Measurements from ENCODE around the gene ARAP3.

ARAP3 gene

GRCh38 chr5:141672841-141673813, 8.9 kb downstream of the ARAP3 start:
- peak; percentile 44 for DNase-seq (ENCODE audit: low spot score)

DNA sequence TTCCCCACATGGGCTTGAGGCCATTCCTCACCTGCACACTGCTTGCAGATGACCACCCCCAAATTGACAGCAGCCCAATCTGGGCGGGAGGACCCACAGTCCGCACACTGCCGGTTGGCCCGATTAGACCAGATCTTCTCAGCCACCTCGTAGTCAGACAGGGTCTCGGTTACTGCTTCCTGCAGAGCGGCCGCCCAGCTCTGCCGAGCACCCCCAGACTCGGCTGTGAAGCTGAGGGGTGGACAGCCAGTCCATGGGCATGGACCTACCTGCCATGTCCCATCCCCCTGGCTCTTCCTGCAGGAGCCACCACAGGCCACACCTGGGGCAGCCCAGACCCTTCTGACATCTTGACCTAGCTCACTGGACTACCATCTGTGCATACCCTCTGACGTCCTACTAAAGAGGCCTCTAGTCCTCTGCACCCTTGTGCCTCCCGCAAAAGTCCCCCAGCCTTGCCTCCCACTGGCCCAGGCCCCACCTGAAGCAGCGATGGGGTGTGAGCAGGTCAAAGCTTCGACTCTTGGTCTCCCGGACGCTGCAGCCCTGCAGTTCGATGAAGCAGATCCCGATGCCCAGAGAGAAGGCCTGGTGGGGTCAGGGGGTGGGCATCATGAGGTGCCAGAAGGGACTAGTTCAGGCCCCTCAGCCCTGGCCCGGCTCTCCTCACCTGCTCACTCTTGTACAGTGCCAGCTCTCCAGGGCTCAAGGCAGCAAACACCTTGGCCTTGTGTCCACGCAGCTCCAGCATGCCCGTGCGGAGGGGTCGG, 9.8 kb downstream of the ARAP3 start:
- DNase-seq (ENCODE audit: low spot score): no peak

DNA sequence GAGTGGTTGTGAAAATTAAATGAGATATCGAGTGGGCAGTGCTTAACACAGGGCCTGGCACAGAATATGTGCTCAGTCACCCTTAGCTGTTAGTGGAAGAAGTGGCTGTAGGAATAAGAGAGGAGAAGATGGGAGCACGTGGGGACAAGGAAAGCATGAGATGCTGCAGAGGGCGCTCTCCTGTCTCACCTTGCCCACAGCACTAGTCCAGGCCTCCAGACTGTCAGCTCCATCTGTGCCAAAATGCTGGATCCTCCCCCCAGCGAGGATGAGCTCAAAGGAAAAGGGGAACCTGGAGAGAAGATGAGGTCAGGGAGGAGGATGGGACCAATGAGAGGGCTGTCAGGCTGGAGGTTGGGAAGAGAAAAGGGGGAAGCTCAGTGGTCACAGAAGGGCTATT, 12.5 kb downstream of the ARAP3 start:
- DNase-seq (ENCODE audit: low spot score): no peak

GRCh38 chr5:141668601-141669265, 13.3 kb downstream of the ARAP3 start:
- DNase-seq (ENCODE audit: low spot score): no peak

GRCh38 chr5:141665995-141666940, 15.8 kb downstream of the ARAP3 start:
- no peak for DNase-seq (ENCODE audit: low spot score)

- peak; percentile 77 for DNase-seq (ENCODE audit: low spot score)
These were observed 17.1 kb downstream of the ARAP3 start for GRCh38 chr5:141664733-141665461.

- no peak for DNase-seq (ENCODE audit: low spot score)
These were observed 18.5 kb downstream of the ARAP3 start for GRCh38 chr5:141663506-141663905.

DNA sequence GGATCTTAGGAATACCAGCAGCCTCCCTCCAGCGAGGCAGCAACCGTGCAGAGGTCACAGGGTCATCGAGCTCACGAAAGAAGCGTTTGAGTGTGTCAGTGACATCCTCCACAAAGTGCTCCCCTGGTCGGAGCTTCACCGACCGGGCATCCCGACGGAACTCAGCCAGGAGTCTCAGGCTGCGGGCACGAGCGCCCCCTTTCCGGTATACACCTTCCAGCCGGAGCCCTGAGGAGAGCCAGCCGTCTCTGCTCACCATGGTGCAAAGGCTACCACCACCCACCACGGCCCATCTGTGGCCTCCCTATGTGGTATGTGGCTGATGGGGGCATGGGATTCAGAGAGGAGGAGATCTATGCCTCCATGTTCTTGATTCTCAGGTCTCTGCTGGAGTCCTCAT, 20.0 kb downstream of the ARAP3 start:
- no peak for DNase-seq (ENCODE audit: low spot score)

- no peak for DNase-seq (ENCODE audit: low spot score)
These were observed 24.0 kb downstream of the ARAP3 start for GRCh38 chr5:141657937-141658545.

GRCh38 chr5:141657404-141657803, 24.6 kb downstream of the ARAP3 start:
- DNase-seq (ENCODE audit: low spot score): no peak

GRCh38 chr5:141656396-141656795, 25.6 kb downstream of the ARAP3 start:
- DNase-seq (ENCODE audit: low spot score): no peak

DNA sequence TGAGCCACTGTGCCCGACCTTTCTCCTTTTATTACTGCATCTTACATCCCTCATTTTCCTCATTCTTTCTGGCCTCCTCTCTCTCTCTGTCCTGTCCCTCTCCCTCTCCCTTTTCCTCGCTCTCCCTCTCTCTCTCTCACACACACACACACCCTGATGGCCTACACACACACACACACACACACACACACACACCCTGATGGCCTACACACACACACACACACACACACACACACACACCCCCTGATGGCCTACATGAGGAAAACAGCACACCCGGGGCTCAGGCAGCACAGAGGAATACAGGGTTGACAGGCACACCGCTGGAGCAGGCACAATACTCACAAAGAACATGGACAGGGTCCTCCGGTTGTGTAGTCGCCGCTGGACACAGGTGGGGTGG, 27.0 kb downstream of the ARAP3 start:
- no peak for DNase-seq (ENCODE audit: low spot score)

DNA sequence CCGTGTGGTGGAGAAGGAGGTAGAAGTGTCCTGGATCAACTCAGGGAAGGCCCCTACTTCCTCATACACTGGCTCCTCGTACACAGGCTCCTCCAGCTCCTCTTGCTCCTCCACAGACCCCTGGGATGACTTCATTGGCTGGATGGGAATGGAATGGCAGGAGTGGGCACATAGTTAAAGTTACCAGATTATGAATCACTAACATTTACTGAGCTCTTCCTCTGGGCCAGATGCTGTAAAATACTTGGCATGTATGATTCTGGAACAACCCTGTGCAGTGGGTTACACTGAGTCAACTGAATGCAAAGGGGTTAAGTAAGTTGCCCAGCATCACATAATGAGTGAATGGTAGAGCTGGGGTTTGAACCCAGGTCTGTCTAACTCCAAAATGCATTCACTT, 27.7 kb downstream of the ARAP3 start:
- no peak for DNase-seq (ENCODE audit: low spot score)

GRCh38 chr5:141651728-141652105, 30.3 kb downstream of the ARAP3 start:
- no peak for DNase-seq (ENCODE audit: low spot score)

- peak; percentile 77 for DNase-seq (ENCODE audit: low spot score)
These were observed 30.9 kb downstream of the ARAP3 start, which contains the start of gene FCHSD1 for GRCh38 chr5:141650851-141651727. TSS of gene FCHSD1 (minus strand) at chr5:141651418. CDS start at chr5:141651368, 50 bp downstream.

- no peak for DNase-seq (ENCODE audit: low spot score)
These were observed 32.1 kb downstream of the ARAP3 start for GRCh38 chr5:141649972-141650371.

- no peak for DNase-seq (ENCODE audit: low spot score)
These were observed 32.9 kb downstream of the ARAP3 start for GRCh38 chr5:141649056-141649688.

DNA sequence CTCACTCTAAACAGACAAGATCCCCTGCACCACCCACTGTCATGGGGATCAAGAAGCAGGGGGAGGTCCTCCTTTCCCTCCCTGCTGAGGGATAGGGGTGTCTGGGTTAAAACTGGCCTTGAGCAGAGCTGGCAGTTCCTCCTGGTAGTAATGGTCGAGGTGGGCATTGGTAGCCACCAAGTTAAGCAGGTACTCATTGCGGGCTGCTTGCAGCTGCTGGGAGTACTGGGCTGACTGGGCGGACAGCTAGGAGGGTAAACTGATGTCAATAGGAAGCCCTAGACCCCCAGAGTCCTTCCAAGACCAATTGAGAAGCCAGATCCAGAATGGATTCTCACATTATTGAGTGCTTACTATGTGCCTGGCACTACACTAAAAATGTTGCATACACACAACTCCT, 34.2 kb downstream of the ARAP3 start:
- DNase-seq (ENCODE audit: low spot score): no peak

Data from SK-N-DZ (cell line).